H1 (cell line): ENCODE results near the gene BAZ2B. TPM values are rescaled to one million over a fixed set of nuclear protein-coding genes. Genes with fewer than 3 reads are reported as not detected.

Experiments used
- EZH2 ChIP-seq: fragments of 200-600 bp; sonication (generic); IDR thresholded peaks from 2 replicates; pipeline ENCODE4 v1.7.1; 2012; ENCODE audit warnings: low read depth, mild to moderate bottlenecking, moderate library complexity, low read length, inconsistent platforms; ENCODE audit not compliant: severe bottlenecking
- JUN ChIP-seq: IDR thresholded peaks from 2 replicates; pipeline ENCODE4 v1.6.1; 2011; ENCODE audit warnings: low read depth, mild to moderate bottlenecking, improper control_type of control experiment, low read length
- POLR2A ChIP-seq, 2 experiments: IDR thresholded peaks; 1 replicate in 1 of 2; 2 replicates in 1 of 2; pipeline ENCODE4 v1.6.1; 2011; ENCODE audit warnings: low read depth in 2 of 2, low read length in 2 of 2, mild to moderate bottlenecking in 2 of 2; ENCODE audit errors: control extremely low read depth in 1 of 2
- RFX5 ChIP-seq: IDR thresholded peaks from 2 replicates; pipeline ENCODE4 v1.6.1; 2011; ENCODE audit warnings: low read depth, low read length, improper control_type of control experiment, borderline replicate concordance
- SIRT6 ChIP-seq: IDR thresholded peaks from one replicate; pipeline ENCODE4 v1.7.1; 2012; ENCODE audit warnings: low read length, inconsistent platforms
- polyA plus RNA-seq, 7 experiments: library from polyadenylated mRNA; depleted of rRNA in 3 of 7; stranded (reverse) in 5 of 7; unstranded in 2 of 7; fragments of >200 nt in 5 of 7; fragments of 200-250 nt in 2 of 7; gene quantifications; 1 replicate in 5 of 7; 2 replicates in 1 of 7; 4 replicates in 1 of 7; pipeline versions ENCODE4 v1.2.1 to v1.2.3, GENCODE V29; 2011 to 2013; ENCODE audit warnings: missing spikeins in 2 of 7, mixed read lengths in 2 of 7
- total RNA-seq: library from RNA; stranded (reverse); fragmentation: NEBNext Ultra II Directional; extraction: Animal tissue kit (Norgen Biotek cat#: 25700); gene quantifications from 2 replicates; pipeline ENCODE4 v1.2.1, GENCODE V29; 2021
- TF ChIP-seq, protein P1 (sequence below), 3 experiments: IDR thresholded peaks; 1 replicate in 2 of 3; 2 replicates in 1 of 3; pipeline versions ENCODE4 v1.5.1 to v1.6.1; 2011; ENCODE audit warnings: low read length in 3 of 3, mild to moderate bottlenecking in 3 of 3, inconsistent platforms in 2 of 3, low read depth in 1 of 3, moderate library complexity in 1 of 3; ENCODE audit not compliant: insufficient read depth in 1 of 3; ENCODE audit errors: control extremely low read depth in 1 of 3

The BAZ2B gene
- total and polyA plus RNA-seq, 2 of the 8 experiments (the other 6 are each of a cell fraction or from before 2014, with no cell fraction given): 15.2 to 46.3 TPM

- TF ChIP-seq, protein P1, sequence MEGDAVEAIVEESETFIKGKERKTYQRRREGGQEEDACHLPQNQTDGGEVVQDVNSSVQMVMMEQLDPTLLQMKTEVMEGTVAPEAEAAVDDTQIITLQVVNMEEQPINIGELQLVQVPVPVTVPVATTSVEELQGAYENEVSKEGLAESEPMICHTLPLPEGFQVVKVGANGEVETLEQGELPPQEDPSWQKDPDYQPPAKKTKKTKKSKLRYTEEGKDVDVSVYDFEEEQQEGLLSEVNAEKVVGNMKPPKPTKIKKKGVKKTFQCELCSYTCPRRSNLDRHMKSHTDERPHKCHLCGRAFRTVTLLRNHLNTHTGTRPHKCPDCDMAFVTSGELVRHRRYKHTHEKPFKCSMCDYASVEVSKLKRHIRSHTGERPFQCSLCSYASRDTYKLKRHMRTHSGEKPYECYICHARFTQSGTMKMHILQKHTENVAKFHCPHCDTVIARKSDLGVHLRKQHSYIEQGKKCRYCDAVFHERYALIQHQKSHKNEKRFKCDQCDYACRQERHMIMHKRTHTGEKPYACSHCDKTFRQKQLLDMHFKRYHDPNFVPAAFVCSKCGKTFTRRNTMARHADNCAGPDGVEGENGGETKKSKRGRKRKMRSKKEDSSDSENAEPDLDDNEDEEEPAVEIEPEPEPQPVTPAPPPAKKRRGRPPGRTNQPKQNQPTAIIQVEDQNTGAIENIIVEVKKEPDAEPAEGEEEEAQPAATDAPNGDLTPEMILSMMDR (IDR thresholded peaks at IDR 0.05; ENCODE audit: control extremely low read depth in 1 of 3, insufficient read depth in 1 of 3, low read depth in 1 of 3, low read length in 3 of 3): no peak
- TF ChIP-seq RFX5 (no peak), POLR2A (IDR thresholded peaks at IDR 0.05; ENCODE audit: control extremely low read depth in 1 of 2, low read depth in 2 of 2, low read length in 2 of 2) (no peak), SIRT6 (no peak), JUN (no peak), EZH2 (no peak)
- TF ChIP-seq, all 59 proteins: peak for 0
Measured at GRCh38 chr2:159605441-159606178, 10.7 kb downstream of the BAZ2B start (continued).
